NCI-H524 (cell line): Measurements from ENCODE around the gene CCNH.

Source experiments
- DNase-seq, 2 experiments: peaks; one replicate each; lab custom pipeline; 2025; lab: John Stamatoyannopoulos, UW

CCNH gene

GRCh38 chr5:87412630-87413342, at the start of gene CCNH:
TSS of gene CCNH (minus strand) at chr5:87412930. CDS start at chr5:87412794, 136 bp downstream.
- peak; percentile 94 to 98 for DNase-seq

- DNase-seq = no peak
These were observed 45.0 kb upstream of the CCNH start for GRCh38 chr5:87457706-87458105.

- DNase-seq = no peak
These were observed 41.1 kb upstream of the CCNH start for GRCh38 chr5:87453801-87454200.

GRCh38 chr5:87452837-87453236, 40.1 kb upstream of the CCNH start:
- no peak for DNase-seq

GRCh38 chr5:87442419-87442818, 29.7 kb upstream of the CCNH start:
- no peak for DNase-seq

GRCh38 chr5:87438231-87438630, 25.5 kb upstream of the CCNH start:
- DNase-seq = peak in 1 of 2 experiments; percentile 9

GRCh38 chr5:87437724-87438123, 25.0 kb upstream of the CCNH start:
- DNase-seq = no peak

GRCh38 chr5:87435144-87435694, 22.5 kb upstream of the CCNH start:
- peak in 1 of 2 experiments; percentile 11 for DNase-seq

GRCh38 chr5:87434461-87434860, 21.7 kb upstream of the CCNH start:
- no peak for DNase-seq

- no peak for DNase-seq
These were observed 21.2 kb upstream of the CCNH start for GRCh38 chr5:87433945-87434344.

- no peak for DNase-seq
These were observed 19.7 kb upstream of the CCNH start for GRCh38 chr5:87432460-87432859.

- no peak for DNase-seq
These were observed 18.2 kb upstream of the CCNH start for GRCh38 chr5:87430863-87431457.

- DNase-seq = no peak
These were observed 11.0 kb upstream of the CCNH start for GRCh38 chr5:87423755-87424154.

- DNase-seq = no peak
These were observed 8.6 kb upstream of the CCNH start for GRCh38 chr5:87421307-87421706.

- no peak for DNase-seq
These were observed 5.8 kb upstream of the CCNH start for GRCh38 chr5:87418506-87418905.

GRCh38 chr5:87413343-87413645, 564 bp upstream of the CCNH start:
- no peak for DNase-seq

- DNase-seq = peak; percentile 21 to 52
These were observed 629 bp downstream of the CCNH start for GRCh38 chr5:87411973-87412629.

GRCh38 chr5:87411586-87411972, 1.2 kb downstream of the CCNH start:
- DNase-seq = no peak

- no peak for DNase-seq
These were observed 1.8 kb downstream of the CCNH start for GRCh38 chr5:87410931-87411330.

- DNase-seq = no peak
These were observed 4.5 kb downstream of the CCNH start for GRCh38 chr5:87408204-87408603.

GRCh38 chr5:87405472-87406155, 7.1 kb downstream of the CCNH start:
- no peak for DNase-seq

GRCh38 chr5:87404359-87404758, 8.4 kb downstream of the CCNH start:
- no peak for DNase-seq

- DNase-seq = no peak
These were observed 8.8 kb downstream of the CCNH start for GRCh38 chr5:87403899-87404298.
